Thyroid gland (tissue), 4 donors: ENCODE measurements around the gene GYG1. TPM values are rescaled to one million over a fixed set of nuclear protein-coding genes. Genes with fewer than 3 reads are reported as not detected.

Experiments used
- DNase-seq, 2 donors: peaks; one replicate each; pipeline ENCODE4 v3.0.0-alpha.2; 2019
- H3K27ac ChIP-seq, 3 donors: fragments of 200-600 bp; sonication (generic); 1 replicate in 2 of 3; 2 replicates in 1 of 3; pipeline ENCODE4 v1.5.1; 2016 to 2019; ENCODE audit warnings: mild to moderate bottlenecking in 1 of 3, moderate library complexity in 1 of 3
- H3K27me3 ChIP-seq: fragments of 200-600 bp; sonication (generic); one replicate; pipeline ENCODE4 v1.5.1; 2019
- H3K36me3 ChIP-seq, 2 donors: fragments of 200-600 bp; sonication (generic); one replicate each; pipeline ENCODE4 v1.5.1; 2016 to 2019
- H3K4me1 ChIP-seq, 2 donors: fragments of 200-600 bp; sonication (generic); one replicate each; pipeline ENCODE4 v1.5.1; 2017 to 2019
- H3K4me3 ChIP-seq, 3 donors: fragments of 200-600 bp; sonication (generic); replicated peaks in 1 of 3; 1 replicate in 2 of 3; 2 replicates in 1 of 3; pipeline ENCODE4 v1.5.1; 2016; ENCODE audit warnings: mild to moderate bottlenecking in 1 of 3
- H3K9me3 ChIP-seq: fragments of 200-600 bp; sonication (generic); one replicate; pipeline ENCODE4 v1.5.1; 2017
- POLR2A ChIP-seq, 2 donors: fragments of 450-650 bp; IDR thresholded peaks; one replicate each; pipeline ENCODE4 v1.6.1; 2017; ENCODE audit warnings: antibody characterized with exemption in 2 of 2, mild to moderate bottlenecking in 2 of 2, moderate library complexity in 1 of 2
- WGBS, 2 donors: methylation state at CpG; one replicate each; pipeline ENCODE4 v1.1.5; 2017; 5-methylcytosine and 5-hydroxymethylcytosine counted together
- intact Hi-C: fragments of 100-400 bp; cut with DNase I; formaldehyde crosslinking; loops from one replicate; pipeline ENCODE4 v1.15.1; 2023
- total RNA-seq, 4 donors: library from RNA; depleted of rRNA; stranded (reverse); fragments of >200 nt; gene quantifications; one replicate each; pipeline ENCODE4 v1.2.3, GENCODE V29; 2016
- TF ChIP-seq, protein P1 (sequence below), 6 experiments: fragments of 200-600 bp in 3 of 6; fragments of 450-650 bp in 3 of 6; sonication (generic) in 3 of 6; IDR thresholded peaks; one replicate each; pipeline ENCODE4 v1.5.1; 2016 to 2019; ENCODE audit warnings: antibody characterized with exemption in 6 of 6, mild to moderate bottlenecking in 2 of 6, inconsistent platforms in 1 of 6, moderate library complexity in 1 of 6

The GYG1 gene
- total RNA-seq, 4 donors from 2014 or later, result 26.4 to 86.3 (median 29.3) TPM

- Histone ChIP-seq H3K27me3 (no peaks in the 10 kb centered on the region), H3K4me1 (no peaks in the 10 kb centered on the region), H3K4me3 (no peak overlapping the region), H3K36me3 (peaks cover 9 to 10% of the 10 kb centered on the region in 2 donors), H3K9me3 (no peaks in the 10 kb centered on the region), H3K27ac (no peak overlapping the region)
- intact Hi-C loops, result no loop called here
- no peak for TF ChIP-seq POLR2A (IDR thresholded peaks at IDR 0.05)
- TF ChIP-seq, protein P1, sequence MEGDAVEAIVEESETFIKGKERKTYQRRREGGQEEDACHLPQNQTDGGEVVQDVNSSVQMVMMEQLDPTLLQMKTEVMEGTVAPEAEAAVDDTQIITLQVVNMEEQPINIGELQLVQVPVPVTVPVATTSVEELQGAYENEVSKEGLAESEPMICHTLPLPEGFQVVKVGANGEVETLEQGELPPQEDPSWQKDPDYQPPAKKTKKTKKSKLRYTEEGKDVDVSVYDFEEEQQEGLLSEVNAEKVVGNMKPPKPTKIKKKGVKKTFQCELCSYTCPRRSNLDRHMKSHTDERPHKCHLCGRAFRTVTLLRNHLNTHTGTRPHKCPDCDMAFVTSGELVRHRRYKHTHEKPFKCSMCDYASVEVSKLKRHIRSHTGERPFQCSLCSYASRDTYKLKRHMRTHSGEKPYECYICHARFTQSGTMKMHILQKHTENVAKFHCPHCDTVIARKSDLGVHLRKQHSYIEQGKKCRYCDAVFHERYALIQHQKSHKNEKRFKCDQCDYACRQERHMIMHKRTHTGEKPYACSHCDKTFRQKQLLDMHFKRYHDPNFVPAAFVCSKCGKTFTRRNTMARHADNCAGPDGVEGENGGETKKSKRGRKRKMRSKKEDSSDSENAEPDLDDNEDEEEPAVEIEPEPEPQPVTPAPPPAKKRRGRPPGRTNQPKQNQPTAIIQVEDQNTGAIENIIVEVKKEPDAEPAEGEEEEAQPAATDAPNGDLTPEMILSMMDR (IDR thresholded peaks at IDR 0.05), result no peak
- DNase-seq, result no peak
- WGBS, 2 donors, result 96 to 98% methylated on average over 8 of the region's 8 CpGs
Measured at GRCh38 chr3:149067883-149068282, 76.5 kb downstream of the GYG1 start.

Other genes starting within 250 kb of the GYG1 start
- 1 to 10 TPM in 1 of 4 donors, not detected in 3; 1.1 TPM for gene CPB1, start 163.7 kb upstream of the GYG1 start, total RNA-seq
- gene CPA3, start 126.2 kb upstream of the GYG1 start, total RNA-seq, result 1 to 10 TPM in 1 of 4 donors, under 1 TPM in 3; 0.38 to 4.6 (median 0.56) TPM
- 10 to 100 TPM; 40.9 to 53.1 (median 47.7) TPM for gene HLTF, start 95.0 kb downstream of the GYG1 start, total RNA-seq
- gene HPS3, start 138.1 kb downstream of the GYG1 start, total RNA-seq, result 10 to 100 TPM; 23.0 to 27.9 (median 24.4) TPM
- gene CP, start 230.3 kb downstream of the GYG1 start, total RNA-seq, result 100 to 1,000 TPM in 1 of 4 donors, 10 to 100 TPM in 2, 1 to 10 TPM in 1; 5.0 to 111 (median 34.6) TPM